ENCODE measurements around the gene SOX1. TPM values are rescaled to one million over a fixed set of nuclear protein-coding genes. Genes with fewer than 3 reads are reported as not detected.

SOX1 gene
- total RNA-seq, 1 experiment from 2014 or later: 0.15 TPM

DNA sequence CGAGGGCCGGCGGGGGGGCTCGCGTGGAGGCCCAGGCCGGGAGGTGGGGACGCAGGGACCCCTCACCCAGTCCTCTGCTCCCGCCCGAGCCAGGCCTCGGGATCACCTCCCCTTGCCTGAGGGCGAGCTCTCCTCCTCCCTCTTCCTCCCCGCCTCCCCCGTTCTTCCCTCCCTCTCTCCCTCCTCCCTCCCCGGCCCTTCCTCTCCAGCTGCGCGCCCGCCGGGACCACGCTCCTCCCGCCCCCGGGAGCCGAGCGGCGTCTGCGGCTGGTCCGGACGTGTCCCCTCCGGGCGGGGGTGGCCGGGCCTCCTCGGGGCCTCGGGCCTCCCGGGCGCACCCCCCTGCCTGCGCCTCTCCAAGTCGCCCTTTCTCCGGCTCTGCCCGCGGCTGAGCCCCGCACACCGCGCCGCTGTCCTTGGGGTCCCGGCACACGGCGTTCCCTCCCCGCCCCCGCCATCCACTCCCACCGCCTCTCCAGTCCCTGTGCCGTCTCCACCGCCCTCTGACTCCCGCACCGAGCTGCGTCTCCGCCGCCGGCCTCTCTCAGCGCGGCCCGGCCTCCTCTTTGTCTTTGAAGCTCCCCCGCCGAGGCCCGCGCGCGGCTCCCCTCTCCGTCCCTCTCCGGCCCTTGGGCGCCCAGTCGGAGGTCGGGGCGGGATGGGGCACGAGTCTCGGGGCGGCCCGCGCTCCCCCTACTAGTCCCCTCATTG is 5.7 kb downstream of the SOX1 start:
- CTCF ChIA-PET: interaction anchor here (0.7 to 1.1 kb wide), 8 partner anchors 11 to 568 kb away, joined by 3 to 7 read pairs (median 3); no protein-coding TSS in a partner anchor
- H3K27me3 Mint-ChIP-seq (ENCODE audit: low read depth): peaks cover 72% of the 10 kb centered on the region
- no peaks in the 10 kb centered on the region for H3K36me3 Mint-ChIP-seq
- POLR2A ChIA-PET: interaction anchor here (0.6 to 1.3 kb wide), 5 partner anchors 9 to 527 kb away, joined by 3 to 9 read pairs (median 5); no protein-coding TSS in a partner anchor
- TF ChIP-seq TEAD4 (CRISPR knock-in tag; IDR thresholded peaks at IDR 0.05): no peak
- TF ChIP-seq, protein P1, sequence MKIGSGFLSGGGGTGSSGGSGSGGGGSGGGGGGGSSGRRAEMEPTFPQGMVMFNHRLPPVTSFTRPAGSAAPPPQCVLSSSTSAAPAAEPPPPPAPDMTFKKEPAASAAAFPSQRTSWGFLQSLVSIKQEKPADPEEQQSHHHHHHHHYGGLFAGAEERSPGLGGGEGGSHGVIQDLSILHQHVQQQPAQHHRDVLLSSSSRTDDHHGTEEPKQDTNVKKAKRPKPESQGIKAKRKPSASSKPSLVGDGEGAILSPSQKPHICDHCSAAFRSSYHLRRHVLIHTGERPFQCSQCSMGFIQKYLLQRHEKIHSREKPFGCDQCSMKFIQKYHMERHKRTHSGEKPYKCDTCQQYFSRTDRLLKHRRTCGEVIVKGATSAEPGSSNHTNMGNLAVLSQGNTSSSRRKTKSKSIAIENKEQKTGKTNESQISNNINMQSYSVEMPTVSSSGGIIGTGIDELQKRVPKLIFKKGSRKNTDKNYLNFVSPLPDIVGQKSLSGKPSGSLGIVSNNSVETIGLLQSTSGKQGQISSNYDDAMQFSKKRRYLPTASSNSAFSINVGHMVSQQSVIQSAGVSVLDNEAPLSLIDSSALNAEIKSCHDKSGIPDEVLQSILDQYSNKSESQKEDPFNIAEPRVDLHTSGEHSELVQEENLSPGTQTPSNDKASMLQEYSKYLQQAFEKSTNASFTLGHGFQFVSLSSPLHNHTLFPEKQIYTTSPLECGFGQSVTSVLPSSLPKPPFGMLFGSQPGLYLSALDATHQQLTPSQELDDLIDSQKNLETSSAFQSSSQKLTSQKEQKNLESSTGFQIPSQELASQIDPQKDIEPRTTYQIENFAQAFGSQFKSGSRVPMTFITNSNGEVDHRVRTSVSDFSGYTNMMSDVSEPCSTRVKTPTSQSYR (CRISPR knock-in tag; IDR thresholded peaks at IDR 0.05): no peak
- no peak for TF ChIP-seq ESRRA (CRISPR knock-in tag; IDR thresholded peaks at IDR 0.05; ENCODE audit: borderline replicate concordance)
- no peak for TF ChIP-seq ETV6 (CRISPR knock-in tag; IDR thresholded peaks at IDR 0.05)
- TF ChIP-seq TEAD1 (CRISPR knock-in tag; IDR thresholded peaks at IDR 0.05): 0 out of 2 replicates have a peak, but pooled peaks have one; percentile 28
- TF ChIP-seq ZNF121 (CRISPR knock-in tag; IDR thresholded peaks at IDR 0.05): no peak
- peak; percentile 84 for TF ChIP-seq ZNF423 (CRISPR knock-in tag; IDR thresholded peaks at IDR 0.05)
- no peak for TF ChIP-seq CREM (CRISPR knock-in tag; IDR thresholded peaks at IDR 0.05)
- peak overlapping the region; percentile 66 for H3K4me3 Mint-ChIP-seq
- ATAC-seq (peak; percentile 60), DNase-seq (ENCODE audit: low spot score) (peak; percentile 83)
- no peak overlapping the region for H3K27ac Mint-ChIP-seq
- H3K4me1 Mint-ChIP-seq: peaks cover 41% of the 10 kb centered on the region
- no peaks in the 10 kb centered on the region for H3K9me3 Mint-ChIP-seq

DNA sequence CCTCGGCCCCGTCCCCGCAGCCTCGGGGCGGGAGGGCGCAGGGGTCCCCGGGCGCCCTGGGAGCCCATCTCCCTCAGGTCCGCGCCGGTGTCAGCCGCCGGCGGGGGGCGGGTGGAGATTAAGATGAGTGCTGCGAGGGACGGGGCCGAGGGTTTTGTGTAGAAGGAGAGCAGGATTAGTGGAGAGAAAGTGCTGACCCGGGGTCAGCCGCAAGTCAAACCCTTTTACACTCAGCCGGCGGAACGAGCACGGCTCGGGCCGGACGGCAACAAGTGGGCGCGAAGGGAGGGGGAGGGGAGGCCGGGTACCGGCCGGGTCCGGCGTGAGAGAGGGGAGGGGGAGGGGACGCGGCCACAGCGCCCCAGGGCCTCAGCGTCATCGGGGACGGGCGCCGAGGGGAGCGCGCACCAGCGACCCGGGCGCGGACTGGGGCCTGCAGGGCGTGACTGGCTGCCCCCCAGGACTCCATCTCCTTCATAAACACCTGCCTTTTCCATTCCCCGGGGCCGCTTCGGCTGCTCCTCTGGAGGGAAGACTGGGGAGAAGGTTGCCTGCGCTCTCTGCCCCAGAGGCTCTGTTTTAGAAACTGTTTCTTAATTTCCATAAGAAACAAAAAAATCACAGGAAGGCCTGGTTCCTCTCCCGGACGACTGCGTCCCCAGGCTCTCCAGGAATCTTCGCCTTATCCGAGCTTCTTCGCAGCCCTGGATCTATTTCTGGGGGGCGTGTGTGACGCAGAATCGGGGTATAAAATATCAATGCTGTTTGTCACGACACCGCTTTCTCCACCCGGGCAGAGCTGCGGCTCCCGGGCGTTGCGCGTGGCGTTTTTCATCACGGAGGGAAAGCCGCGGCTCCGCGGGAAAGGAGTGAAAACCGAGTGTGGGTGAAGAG is 6.5 kb downstream of the SOX1 start:
- peak; percentile 78 for DNase-seq (ENCODE audit: low spot score)
- Mint-ChIP-seq H3K27me3 (ENCODE audit: low read depth) (peaks cover 70% of the 10 kb centered on the region), H3K36me3 (no peaks in the 10 kb centered on the region), H3K9me3 (no peaks in the 10 kb centered on the region), H3K27ac (peak overlapping the region; percentile 57; the same call in 1 of the 2 replicates), H3K4me3 (peak overlapping the region; percentile 82), H3K4me1 (peaks cover 45% of the 10 kb centered on the region)
- peak; percentile 48 for ATAC-seq
- TF ChIP-seq ZNF263 (CRISPR knock-in tag; IDR thresholded peaks at IDR 0.05; ENCODE audit: low read depth): no peak
- TF ChIP-seq ZNF423 (CRISPR knock-in tag; IDR thresholded peaks at IDR 0.05): peak; percentile 52
- POLR2A ChIA-PET: interaction anchor here (0.6 to 1.3 kb wide), 4 partner anchors 10 to 527 kb away, joined by 3 to 6 read pairs (median 4); no protein-coding TSS in a partner anchor
- CTCF ChIA-PET: interaction anchor here (0.8 to 2.1 kb wide), 4 partner anchors 19 to 370 kb away, joined by 3 to 12 read pairs (median 6); no protein-coding TSS in a partner anchor

DNA sequence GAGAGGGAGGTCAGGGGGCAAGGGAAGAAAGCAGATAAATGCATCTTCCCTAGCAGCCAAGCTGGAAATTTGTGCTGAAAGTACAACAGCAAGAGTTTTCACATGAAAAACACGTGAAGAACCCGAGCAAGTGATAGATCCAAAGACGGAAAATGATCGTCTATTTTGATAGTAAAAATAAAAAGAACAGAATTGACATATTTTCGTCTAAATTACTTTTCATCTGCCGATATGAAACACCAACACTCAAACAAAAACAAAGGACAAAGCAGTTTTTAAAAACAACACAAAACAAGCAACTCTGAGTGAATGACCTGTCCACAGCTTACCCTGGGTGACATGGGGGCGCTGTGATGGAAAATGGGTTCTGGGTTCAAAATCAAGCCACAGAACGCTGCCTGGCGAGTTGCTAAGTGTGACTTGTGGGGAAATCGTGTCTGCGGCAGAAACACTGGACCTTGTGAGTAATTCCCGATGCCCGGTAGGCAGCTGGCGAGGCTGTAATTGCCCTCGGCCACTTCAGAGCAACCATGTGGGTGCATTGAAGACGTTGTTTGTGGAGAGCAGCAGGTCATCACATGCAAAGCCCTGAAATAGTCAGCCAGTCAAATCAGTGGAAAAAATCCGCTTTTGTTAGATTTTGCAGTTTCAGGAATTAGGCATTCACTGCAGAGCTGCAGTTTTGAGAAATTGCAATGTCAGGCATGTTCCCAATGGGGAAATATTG is 7.4 kb downstream of the SOX1 start:
- Mint-ChIP-seq H3K27ac (0 out of 2 replicates have a peak overlapping the region, but pooled peaks have one; percentile 57), H3K36me3 (no peaks in the 10 kb centered on the region), H3K4me3 (peak overlapping the region; percentile 82), H3K9me3 (no peaks in the 10 kb centered on the region), H3K27me3 (ENCODE audit: low read depth) (peaks cover 63% of the 10 kb centered on the region), H3K4me1 (peaks cover 40% of the 10 kb centered on the region)
- ATAC-seq (no peak), DNase-seq (ENCODE audit: low spot score) (no peak)
- POLR2A ChIA-PET: no interaction called here
- CTCF ChIA-PET: interaction anchor here (1.2 to 2.1 kb wide), 3 partner anchors 10 to 369 kb away, joined by 3 to 12 read pairs (median 7); no protein-coding TSS in a partner anchor
- no peak for TF ChIP-seq NFATC4 (CRISPR knock-in tag; IDR thresholded peaks at IDR 0.05)
- TF ChIP-seq, protein P2, sequence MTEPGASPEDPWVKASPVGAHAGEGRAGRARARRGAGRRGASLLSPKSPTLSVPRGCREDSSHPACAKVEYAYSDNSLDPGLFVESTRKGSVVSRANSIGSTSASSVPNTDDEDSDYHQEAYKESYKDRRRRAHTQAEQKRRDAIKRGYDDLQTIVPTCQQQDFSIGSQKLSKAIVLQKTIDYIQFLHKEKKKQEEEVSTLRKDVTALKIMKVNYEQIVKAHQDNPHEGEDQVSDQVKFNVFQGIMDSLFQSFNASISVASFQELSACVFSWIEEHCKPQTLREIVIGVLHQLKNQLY (CRISPR knock-in tag; IDR thresholded peaks at IDR 0.05): no peak
- no peak for TF ChIP-seq SMAD3 (CRISPR knock-in tag; IDR thresholded peaks at IDR 0.05; ENCODE audit: borderline replicate concordance)
- TF ChIP-seq, protein P3, sequence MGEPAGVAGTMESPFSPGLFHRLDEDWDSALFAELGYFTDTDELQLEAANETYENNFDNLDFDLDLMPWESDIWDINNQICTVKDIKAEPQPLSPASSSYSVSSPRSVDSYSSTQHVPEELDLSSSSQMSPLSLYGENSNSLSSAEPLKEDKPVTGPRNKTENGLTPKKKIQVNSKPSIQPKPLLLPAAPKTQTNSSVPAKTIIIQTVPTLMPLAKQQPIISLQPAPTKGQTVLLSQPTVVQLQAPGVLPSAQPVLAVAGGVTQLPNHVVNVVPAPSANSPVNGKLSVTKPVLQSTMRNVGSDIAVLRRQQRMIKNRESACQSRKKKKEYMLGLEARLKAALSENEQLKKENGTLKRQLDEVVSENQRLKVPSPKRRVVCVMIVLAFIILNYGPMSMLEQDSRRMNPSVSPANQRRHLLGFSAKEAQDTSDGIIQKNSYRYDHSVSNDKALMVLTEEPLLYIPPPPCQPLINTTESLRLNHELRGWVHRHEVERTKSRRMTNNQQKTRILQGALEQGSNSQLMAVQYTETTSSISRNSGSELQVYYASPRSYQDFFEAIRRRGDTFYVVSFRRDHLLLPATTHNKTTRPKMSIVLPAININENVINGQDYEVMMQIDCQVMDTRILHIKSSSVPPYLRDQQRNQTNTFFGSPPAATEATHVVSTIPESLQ (CRISPR knock-in tag; IDR thresholded peaks at IDR 0.05): no peak
- no peak for TF ChIP-seq TEAD4 (CRISPR knock-in tag; IDR thresholded peaks at IDR 0.05)
- no peak for TF ChIP-seq ZBTB21 (CRISPR knock-in tag; IDR thresholded peaks at IDR 0.05; ENCODE audit: borderline replicate concordance)
- TF ChIP-seq ZNF138 (CRISPR knock-in tag; conservative IDR thresholded peaks at IDR 0.05): no peak
- TF ChIP-seq OVOL2 (CRISPR knock-in tag; IDR thresholded peaks at IDR 0.05; ENCODE audit: borderline replicate concordance): no peak
- no peak for TF ChIP-seq ZNF671 (CRISPR knock-in tag; IDR thresholded peaks at IDR 0.05)
- TF ChIP-seq, protein P1 (CRISPR knock-in tag; IDR thresholded peaks at IDR 0.05): no peak
- no peak for TF ChIP-seq RORB (CRISPR knock-in tag; IDR thresholded peaks at IDR 0.05)
- TF ChIP-seq ETV6 (CRISPR knock-in tag; IDR thresholded peaks at IDR 0.05): no peak
- no peak for TF ChIP-seq GABPB1 (CRISPR knock-in tag; IDR thresholded peaks at IDR 0.05)
